ENCODE results near the gene SF3B5. TPM values are rescaled to one million over a fixed set of nuclear protein-coding genes. Genes with fewer than 3 reads are reported as not detected.

The SF3B5 gene
- total and polyA plus RNA-seq, 9 of the 15 experiments (the other 6 are each of a cell fraction or from before 2014, with no cell fraction given): 238 to 1,211 (median 407) TPM

DNA sequence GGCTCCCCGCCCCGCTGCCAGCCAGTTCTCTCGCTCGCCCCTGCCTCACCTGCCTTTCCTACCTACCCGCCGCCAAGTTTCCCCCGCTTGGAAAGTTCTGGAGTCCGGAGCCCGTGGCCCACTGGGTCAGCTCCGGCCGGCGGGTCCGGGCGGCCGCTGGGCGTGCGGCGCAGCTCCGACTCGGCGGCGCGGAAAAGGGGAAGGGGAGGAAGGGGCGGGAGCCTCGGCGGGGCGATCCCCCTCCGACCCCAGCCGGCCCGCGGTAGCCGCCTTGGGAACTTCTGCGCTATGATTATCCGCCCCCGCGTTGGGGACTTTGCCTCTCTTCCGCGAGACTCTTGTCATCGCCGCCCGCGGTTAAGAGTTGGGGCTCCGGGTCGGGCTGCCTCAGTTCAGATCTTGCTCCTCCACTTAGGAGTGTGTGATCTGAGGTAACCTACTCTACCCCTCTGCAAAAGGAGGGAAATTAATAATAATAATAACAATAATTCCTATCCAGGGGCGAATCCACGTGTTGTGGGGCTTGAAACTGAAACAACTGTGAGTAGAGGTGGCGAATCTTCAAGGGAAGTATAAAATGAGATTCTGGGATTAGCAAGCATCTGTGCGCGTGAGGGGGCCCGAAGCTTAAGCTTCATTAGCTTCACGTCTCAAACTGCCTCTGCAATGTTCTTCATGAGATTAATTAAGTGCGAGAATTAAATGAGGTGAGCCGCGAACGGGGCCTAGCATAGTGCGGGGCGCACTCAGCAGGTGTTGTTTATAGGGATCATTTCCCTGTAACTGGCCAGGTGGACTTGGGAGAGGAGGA, 30.8 kb downstream of the SF3B5 start (continued):
- TF ChIP-seq MYC (IDR thresholded peaks at IDR 0.05; ENCODE audit: low read depth, low read length): peak; percentile 59; the same call in 1 of the 2 replicates
- no peak for TF ChIP-seq MYC (CRISPR knock-in tag; IDR thresholded peaks at IDR 0.05; ENCODE audit: borderline replicate concordance, low read depth)
- TF ChIP-seq AFF4 (CRISPR knock-in tag; IDR thresholded peaks at IDR 0.05): no peak; the same call in 1 of the 2 replicates
- no peak for TF ChIP-seq TEAD2 (tag; IDR thresholded peaks at IDR 0.05)
- no peak for TF ChIP-seq ARID2 (IDR thresholded peaks at IDR 0.05)
- TF ChIP-seq GABPB1 (CRISPR knock-in tag; IDR thresholded peaks at IDR 0.05): no peak
- TF ChIP-seq ZBED1 (IDR thresholded peaks at IDR 0.05): no peak
- no peak for TF ChIP-seq FOS (IDR thresholded peaks at IDR 0.05; ENCODE audit: extremely low read depth, insufficient read length)
- no peak for TF ChIP-seq SREBF2 (CRISPR knock-in tag; IDR thresholded peaks at IDR 0.05)
- TF ChIP-seq KLF10 (CRISPR knock-in tag; IDR thresholded peaks at IDR 0.05): no peak
- no peak for TF ChIP-seq RBM17 (IDR thresholded peaks at IDR 0.05; ENCODE audit: borderline replicate concordance, low read depth, low read length)
- TF ChIP-seq ZNF174 (CRISPR knock-in tag; IDR thresholded peaks at IDR 0.05): no peak
- TF ChIP-seq MCM2 (IDR thresholded peaks at IDR 0.05; ENCODE audit: low read depth): no peak
- TF ChIP-seq DACH1 (IDR thresholded peaks at IDR 0.05; ENCODE audit: partially characterized antibody): peak; percentile 8
- TF ChIP-seq ZBTB8A (IDR thresholded peaks at IDR 0.05; ENCODE audit: partially characterized antibody): no peak
- TF ChIP-seq PHF8 (IDR thresholded peaks at IDR 0.05; ENCODE audit: borderline replicate concordance, low read length): no peak
- TF ChIP-seq CHCHD3 (CRISPR knock-in tag; IDR thresholded peaks at IDR 0.05): no peak
- TF ChIP-seq MCM7 (IDR thresholded peaks at IDR 0.05): no peak
- no peak for TF ChIP-seq TAF9B (IDR thresholded peaks at IDR 0.05; ENCODE audit: partially characterized antibody)
- TF ChIP-seq, protein P1, sequence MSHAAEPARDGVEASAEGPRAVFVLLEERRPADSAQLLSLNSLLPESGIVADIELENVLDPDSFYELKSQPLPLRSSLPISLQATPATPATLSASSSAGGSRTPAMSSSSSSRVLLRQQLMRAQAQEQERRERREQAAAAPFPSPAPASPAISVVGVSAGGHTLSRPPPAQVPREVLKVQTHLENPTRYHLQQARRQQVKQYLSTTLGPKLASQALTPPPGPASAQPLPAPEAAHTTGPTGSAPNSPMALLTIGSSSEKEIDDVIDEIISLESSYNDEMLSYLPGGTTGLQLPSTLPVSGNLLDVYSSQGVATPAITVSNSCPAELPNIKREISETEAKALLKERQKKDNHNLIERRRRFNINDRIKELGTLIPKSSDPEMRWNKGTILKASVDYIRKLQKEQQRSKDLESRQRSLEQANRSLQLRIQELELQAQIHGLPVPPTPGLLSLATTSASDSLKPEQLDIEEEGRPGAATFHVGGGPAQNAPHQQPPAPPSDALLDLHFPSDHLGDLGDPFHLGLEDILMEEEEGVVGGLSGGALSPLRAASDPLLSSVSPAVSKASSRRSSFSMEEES (CRISPR knock-in tag; IDR thresholded peaks at IDR 0.05): no peak
- TF ChIP-seq ZNF717 (CRISPR knock-in tag; IDR thresholded peaks at IDR 0.05): no peak
- TF ChIP-seq TRIM25 (IDR thresholded peaks at IDR 0.05; ENCODE audit: borderline replicate concordance): no peak
- TF ChIP-seq FOXJ3 (CRISPR knock-in tag; IDR thresholded peaks at IDR 0.05): peak; percentile 19; the same call in 1 of the 2 replicates
- TF ChIP-seq CBFA2T3 (IDR thresholded peaks at IDR 0.05): no peak
- TF ChIP-seq ZNF134 (CRISPR knock-in tag; conservative IDR thresholded peaks at IDR 0.05): no peak
